ENCODE data around the gene TGM5.
"Not testable (repeated sequence)": the region's sequence is repeated elsewhere in the genome, so short reads cannot be mapped to it uniquely, and the experiment has no call there.

The TGM5 gene

GRCh38 chr15:43276563-43277200, 10.0 kb upstream of the TGM5 start:
- no peak for TF ChIP-seq CTCF (conservative IDR thresholded peaks at IDR 0.05; ENCODE audit: low read depth, low read length)
- no peak overlapping the region for H3K4me3 ChIP-seq (ENCODE audit: low read length)
- DNase-seq (ENCODE audit: low read depth): no peak

- H3K4me3 ChIP-seq (ENCODE audit: low read length): no peak overlapping the region
- no peak for TF ChIP-seq CTCF (conservative IDR thresholded peaks at IDR 0.05; ENCODE audit: low read depth, low read length)
Observed at GRCh38 chr15:43275740-43276562, 9.2 kb upstream of the TGM5 start.

GRCh38 chr15:43274136-43274535, 7.4 kb upstream of the TGM5 start:
- no peak overlapping the region for H3K4me3 ChIP-seq (ENCODE audit: low read length)
- TF ChIP-seq CTCF (conservative IDR thresholded peaks at IDR 0.05; ENCODE audit: low read depth, low read length): no peak
- DNase-seq (ENCODE audit: low read depth): no peak

More at GRCh38 chr15:43275740-43276562, 9.2 kb upstream of the TGM5 start:
- no peak for DNase-seq (ENCODE audit: low read depth)

- DNase-seq (ENCODE audit: low read depth): no peak
- no peak overlapping the region for H3K4me3 ChIP-seq (ENCODE audit: low read length)
- TF ChIP-seq CTCF (conservative IDR thresholded peaks at IDR 0.05; ENCODE audit: low read depth, low read length): no peak
Observed at GRCh38 chr15:43273243-43273642, 6.5 kb upstream of the TGM5 start.

GRCh38 chr15:43271908-43272307, 5.2 kb upstream of the TGM5 start:
- H3K4me3 ChIP-seq (ENCODE audit: low read length); DNase-seq (ENCODE audit: low read depth): not testable (repeated sequence)

- no peak overlapping the region for H3K4me3 ChIP-seq (ENCODE audit: low read length)
- no peak for DNase-seq (ENCODE audit: low read depth)
- TF ChIP-seq CTCF (conservative IDR thresholded peaks at IDR 0.05; ENCODE audit: low read depth, low read length): no peak
Observed at GRCh38 chr15:43270676-43271306, 4.1 kb upstream of the TGM5 start.

- no peak for TF ChIP-seq CTCF (conservative IDR thresholded peaks at IDR 0.05; ENCODE audit: low read depth, low read length)
- DNase-seq (ENCODE audit: low read depth): no peak
- H3K4me3 ChIP-seq (ENCODE audit: low read length): no peak overlapping the region
Observed at GRCh38 chr15:43270113-43270665, 3.5 kb upstream of the TGM5 start.

All from retinal pigment epithelial cell (primary cell).